ENCODE measurements around the gene NRAP.

DNA sequence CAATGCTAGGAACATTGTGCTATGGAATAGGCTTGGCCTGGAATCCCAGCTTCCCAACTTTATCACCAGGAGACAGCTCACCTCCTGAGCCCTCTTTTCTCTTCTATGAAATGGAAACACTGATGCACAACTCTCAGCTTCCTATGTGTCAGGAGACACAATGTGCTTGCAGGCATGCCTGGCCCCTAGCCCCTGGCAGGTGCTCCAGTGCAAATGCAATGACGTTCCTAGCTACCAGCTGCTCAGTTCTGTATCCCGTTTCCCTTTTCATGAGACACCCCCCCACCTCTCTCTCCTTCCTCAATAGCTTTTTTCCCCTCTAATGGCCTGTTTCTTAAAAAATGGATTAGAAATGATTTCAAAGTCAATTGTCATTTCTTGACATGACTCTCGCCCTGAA lies 80.3 kb downstream of the NRAP start:
- TF ChIP-seq, protein P1, sequence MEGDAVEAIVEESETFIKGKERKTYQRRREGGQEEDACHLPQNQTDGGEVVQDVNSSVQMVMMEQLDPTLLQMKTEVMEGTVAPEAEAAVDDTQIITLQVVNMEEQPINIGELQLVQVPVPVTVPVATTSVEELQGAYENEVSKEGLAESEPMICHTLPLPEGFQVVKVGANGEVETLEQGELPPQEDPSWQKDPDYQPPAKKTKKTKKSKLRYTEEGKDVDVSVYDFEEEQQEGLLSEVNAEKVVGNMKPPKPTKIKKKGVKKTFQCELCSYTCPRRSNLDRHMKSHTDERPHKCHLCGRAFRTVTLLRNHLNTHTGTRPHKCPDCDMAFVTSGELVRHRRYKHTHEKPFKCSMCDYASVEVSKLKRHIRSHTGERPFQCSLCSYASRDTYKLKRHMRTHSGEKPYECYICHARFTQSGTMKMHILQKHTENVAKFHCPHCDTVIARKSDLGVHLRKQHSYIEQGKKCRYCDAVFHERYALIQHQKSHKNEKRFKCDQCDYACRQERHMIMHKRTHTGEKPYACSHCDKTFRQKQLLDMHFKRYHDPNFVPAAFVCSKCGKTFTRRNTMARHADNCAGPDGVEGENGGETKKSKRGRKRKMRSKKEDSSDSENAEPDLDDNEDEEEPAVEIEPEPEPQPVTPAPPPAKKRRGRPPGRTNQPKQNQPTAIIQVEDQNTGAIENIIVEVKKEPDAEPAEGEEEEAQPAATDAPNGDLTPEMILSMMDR (tag by site-specific recombination; IDR thresholded peaks at IDR 0.05): no peak
- no peak for TF ChIP-seq ZSCAN18 (tag by site-specific recombination; IDR thresholded peaks at IDR 0.05)
- no peak for TF ChIP-seq ZNF350 (tag by site-specific recombination; IDR thresholded peaks at IDR 0.05)
- TF ChIP-seq ZNF830 (tag by site-specific recombination; IDR thresholded peaks at IDR 0.05; ENCODE audit: low read depth): no peak

All from HEK293 (cell line).